Keratinocyte (primary cell): ENCODE measurements around the gene RIOK1. TPM values are rescaled to one million over a fixed set of nuclear protein-coding genes. Genes with fewer than 3 reads are reported as not detected.
A peak's percentile ranks its signal among the peaks of the same experiment; 100 is the strongest.

Source experiments
- DNase-seq: peaks from one replicate; pipeline ENCODE4 v3.0.0-alpha.2; 2011; ENCODE audit warnings: low read depth, missing footprints, low spot score
- FAIRE-seq: peaks from 2 replicates; lab custom pipeline; 2011; peaks lifted over from hg19 to GRCh38; lab: Jason Lieb, UNC
- H2AFZ ChIP-seq: 2 replicates; pipeline ENCODE4 v1.6.0; 2012; ENCODE audit warnings: low read length, control low read depth, inconsistent platforms; ENCODE audit not compliant: control insufficient read depth
- H3K27ac ChIP-seq: 2 replicates; pipeline ENCODE4 v1.5.1; 2011; ENCODE audit warnings: low read length; ENCODE audit not compliant: control insufficient read depth, insufficient read depth
- H3K27me3 ChIP-seq: 3 replicates; pipeline ENCODE4 v1.6.0; 2011; ENCODE audit warnings: low read length; ENCODE audit not compliant: control insufficient read depth, insufficient read depth; ENCODE audit errors: extremely low read depth
- H3K36me3 ChIP-seq, 2 experiments: 2 replicates in 1 of 2; 3 replicates in 1 of 2; pipeline ENCODE4 v1.5.1; 2011; ENCODE audit warnings: low read length in 2 of 2, mild to moderate bottlenecking in 1 of 2; ENCODE audit not compliant: control insufficient read depth in 2 of 2, insufficient read depth in 2 of 2; ENCODE audit errors: extremely low read depth in 1 of 2
- H3K4me1 ChIP-seq: 3 replicates; pipeline ENCODE4 v1.5.1; 2011; ENCODE audit warnings: low read length; ENCODE audit not compliant: control insufficient read depth, insufficient read depth; ENCODE audit errors: extremely low read depth
- H3K4me2 ChIP-seq: 3 replicates; pipeline ENCODE4 v1.6.0; 2011; ENCODE audit warnings: low read depth, low read length; ENCODE audit not compliant: control insufficient read depth, insufficient read depth; ENCODE audit errors: extremely low read depth
- H3K4me3 ChIP-seq, 3 experiments: fragments of 200-600 bp in 1 of 3; sonication (generic) in 1 of 3; 2 replicates in 2 of 3; 3 replicates in 1 of 3; pipeline ENCODE4 v1.5.1; 2011 to 2016; ENCODE audit warnings: low read length in 3 of 3, mild to moderate bottlenecking in 3 of 3, control low read depth in 2 of 3, inconsistent platforms in 1 of 3, low read depth in 1 of 3, mixed read lengths in 1 of 3, mixed run types in 1 of 3, moderate library complexity in 1 of 3; ENCODE audit not compliant: control insufficient read depth in 2 of 3, insufficient read depth in 2 of 3; ENCODE audit errors: extremely low read depth in 1 of 3
- H3K79me2 ChIP-seq: 2 replicates; pipeline ENCODE4 v1.6.0; 2012; ENCODE audit warnings: low read length; ENCODE audit not compliant: control insufficient read depth, insufficient read depth
- H3K9ac ChIP-seq: 3 replicates; pipeline ENCODE4 v1.6.0; 2011; ENCODE audit warnings: low read length; ENCODE audit not compliant: control insufficient read depth, insufficient read depth; ENCODE audit errors: extremely low read depth
- H3K9me1 ChIP-seq: 3 replicates; pipeline ENCODE4 v1.6.0; 2011; ENCODE audit warnings: low read length; ENCODE audit not compliant: control insufficient read depth, insufficient read depth; ENCODE audit errors: extremely low read depth
- H3K9me3 ChIP-seq: 2 replicates; pipeline ENCODE4 v1.5.1; 2012; ENCODE audit warnings: low read depth, low read length; ENCODE audit not compliant: control insufficient read depth
- H4K20me1 ChIP-seq: 3 replicates; pipeline ENCODE4 v1.6.0; 2011; ENCODE audit warnings: low read length; ENCODE audit not compliant: control insufficient read depth, insufficient read depth; ENCODE audit errors: extremely low read depth
- EZH2 ChIP-seq: IDR thresholded peaks from one replicate; pipeline ENCODE4 v1.6.1; 2012; ENCODE audit warnings: inconsistent platforms, mild to moderate bottlenecking, low read length, moderate library complexity
- dilution Hi-C: fragments of 300-500 bp; cut with MboI; formaldehyde crosslinking; loops from one replicate; pipeline ENCODE4 v1.7.0; 2020; ENCODE audit warnings: low sequenced_read_pairs; ENCODE audit not compliant: extremely low pct_ligation_motif_present
- polyA plus RNA-seq, 5 experiments: library from polyadenylated mRNA; depleted of rRNA in 3 of 5; stranded (reverse) in 3 of 5; stranded (forward) in 1 of 5; unstranded in 1 of 5; fragments of >200 nt; gene quantifications; 1 replicate in 1 of 5; 2 replicates in 3 of 5; 3 replicates in 1 of 5; pipeline versions ENCODE4 v1.2.1 to v1.2.3, GENCODE V29; 2011 to 2012; ENCODE audit warnings: missing spikeins in 2 of 5, low read depth in 1 of 5, low replicate concordance in 1 of 5
- TF ChIP-seq, protein P1 (sequence below), 3 experiments: IDR thresholded peaks in 1 of 3; conservative IDR thresholded peaks in 1 of 3; optimal IDR thresholded peaks in 1 of 3; 2 replicates in 2 of 3; 3 replicates in 1 of 3; pipeline versions ENCODE3 to v1.5.1; 2011; ENCODE audit warnings: low read length in 3 of 3, mild to moderate bottlenecking in 3 of 3, moderate library complexity in 2 of 3, control low read depth in 1 of 3, inconsistent platforms in 1 of 3; ENCODE audit not compliant: insufficient read depth in 2 of 3; ENCODE audit errors: extremely low read depth in 1 of 3

Gene RIOK1
- polyA plus RNA-seq, 1 donor (not counting 4 experiments of a cell fraction or from before 2014, with no cell fraction given), result 11.7 TPM

DNA sequence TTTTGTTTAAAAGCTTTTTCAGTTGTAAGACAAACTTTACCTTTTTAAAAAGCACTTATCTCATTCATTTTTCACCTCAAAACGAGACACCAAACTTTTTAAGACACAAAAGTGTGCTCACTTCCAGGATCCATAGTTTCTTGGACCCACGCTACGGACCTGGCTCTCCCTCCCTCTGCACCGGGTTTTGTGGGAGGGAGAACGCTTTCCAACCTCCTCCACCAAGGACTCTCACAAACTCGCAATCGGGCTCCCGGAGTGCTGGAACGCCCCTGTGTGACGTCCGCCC is 502 bp upstream of the RIOK1 start:
- TF ChIP-seq EZH2, result no peak
- TF ChIP-seq, protein P1, sequence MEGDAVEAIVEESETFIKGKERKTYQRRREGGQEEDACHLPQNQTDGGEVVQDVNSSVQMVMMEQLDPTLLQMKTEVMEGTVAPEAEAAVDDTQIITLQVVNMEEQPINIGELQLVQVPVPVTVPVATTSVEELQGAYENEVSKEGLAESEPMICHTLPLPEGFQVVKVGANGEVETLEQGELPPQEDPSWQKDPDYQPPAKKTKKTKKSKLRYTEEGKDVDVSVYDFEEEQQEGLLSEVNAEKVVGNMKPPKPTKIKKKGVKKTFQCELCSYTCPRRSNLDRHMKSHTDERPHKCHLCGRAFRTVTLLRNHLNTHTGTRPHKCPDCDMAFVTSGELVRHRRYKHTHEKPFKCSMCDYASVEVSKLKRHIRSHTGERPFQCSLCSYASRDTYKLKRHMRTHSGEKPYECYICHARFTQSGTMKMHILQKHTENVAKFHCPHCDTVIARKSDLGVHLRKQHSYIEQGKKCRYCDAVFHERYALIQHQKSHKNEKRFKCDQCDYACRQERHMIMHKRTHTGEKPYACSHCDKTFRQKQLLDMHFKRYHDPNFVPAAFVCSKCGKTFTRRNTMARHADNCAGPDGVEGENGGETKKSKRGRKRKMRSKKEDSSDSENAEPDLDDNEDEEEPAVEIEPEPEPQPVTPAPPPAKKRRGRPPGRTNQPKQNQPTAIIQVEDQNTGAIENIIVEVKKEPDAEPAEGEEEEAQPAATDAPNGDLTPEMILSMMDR (optimal IDR thresholded peaks at IDR 0.05 in 1 of 3, IDR thresholded peaks at IDR 0.05 in 1 of 3, conservative IDR thresholded peaks at IDR 0.05 in 1 of 3; ENCODE audit: extremely low read depth in 1 of 3, insufficient read depth in 2 of 3, low read length in 3 of 3), result no peak
- peaks cover 36% of the 10 kb centered on the region for H3K79me2 ChIP-seq

DNA sequence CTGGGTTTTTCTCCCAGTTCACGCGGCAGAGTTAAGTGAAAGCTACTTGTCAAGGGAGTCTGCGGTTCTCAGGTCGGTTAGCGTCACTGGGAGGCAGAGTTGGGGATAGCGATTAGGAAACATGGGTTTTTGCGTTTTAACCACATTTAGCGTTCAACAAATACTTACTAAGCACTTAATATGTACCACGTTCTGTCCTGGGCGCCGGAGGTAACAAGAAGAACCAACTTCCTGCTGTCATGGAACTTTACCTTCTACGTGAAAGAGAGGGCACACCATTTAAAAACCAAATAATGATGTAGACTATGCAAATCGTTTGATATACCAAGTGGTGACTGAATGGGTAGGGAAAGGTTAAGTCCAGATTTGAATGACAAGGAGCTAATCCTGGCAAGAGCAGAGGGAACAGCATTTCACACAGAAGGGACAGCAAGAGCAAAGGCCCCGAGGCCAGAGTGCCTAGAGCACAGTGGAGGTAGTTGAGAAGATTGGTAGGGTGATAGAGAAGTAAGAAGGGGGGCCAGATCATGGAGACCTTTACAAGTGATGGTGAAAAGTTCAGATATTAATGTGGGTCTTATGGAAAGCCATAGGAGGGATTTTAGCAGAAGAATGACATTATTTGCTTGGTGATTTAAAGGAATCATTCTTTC is 744 bp downstream of the RIOK1 start:
- Histone ChIP-seq H3K27ac (peak overlapping the region; percentile 72), H3K9me1 (no peaks in the 10 kb centered on the region), H3K4me3 (peak overlapping the region; percentile 63 to 90 (median 86)), H3K27me3 (no peaks in the 10 kb centered on the region), H3K9ac (peak overlapping the region; percentile 86), H3K4me2 (peak overlapping the region; percentile 98), H3K79me2 (peaks cover 36% of the 10 kb centered on the region), H3K36me3 (peaks cover 3 to 13% of the 10 kb centered on the region in 2 experiments), H3K9me3 (no peaks in the 10 kb centered on the region), H3K4me1 (peaks cover 21% of the 10 kb centered on the region), H4K20me1 (peaks cover 2% of the 10 kb centered on the region), H2AFZ (peak overlapping the region; percentile 92)
- no peak for DNase-seq
- dilution Hi-C loops, result no loop called here
- no peak for FAIRE-seq
- TF ChIP-seq EZH2, result no peak
- TF ChIP-seq, protein P1 (optimal IDR thresholded peaks at IDR 0.05 in 1 of 3, IDR thresholded peaks at IDR 0.05 in 1 of 3, conservative IDR thresholded peaks at IDR 0.05 in 1 of 3; ENCODE audit: extremely low read depth in 1 of 3, insufficient read depth in 2 of 3, low read length in 3 of 3), result peak; percentile 23 to 50 (median 45)

More for the DNA sequence above, 502 bp upstream of the RIOK1 start:
- Histone ChIP-seq H3K36me3 (peaks cover 1 to 7% of the 10 kb centered on the region in 2 experiments), H3K4me3 (peak overlapping the region; percentile 63 to 90 (median 86)), H3K9me1 (no peaks in the 10 kb centered on the region), H3K9me3 (no peaks in the 10 kb centered on the region), H3K27ac (peak overlapping the region; percentile 72), H2AFZ (peak overlapping the region; percentile 94), H3K4me1 (peaks cover 21% of the 10 kb centered on the region), H3K27me3 (no peaks in the 10 kb centered on the region), H4K20me1 (peaks cover 2% of the 10 kb centered on the region), H3K4me2 (peak overlapping the region; percentile 98), H3K9ac (peak overlapping the region; percentile 86)
- no peak for DNase-seq
- dilution Hi-C loops, result no loop called here
- no peak for FAIRE-seq
